WTC11 (cell line): ENCODE measurements around the gene SUPT3H. TPM values are rescaled to one million over a fixed set of nuclear protein-coding genes. Genes with fewer than 3 reads are reported as not detected.

ENCODE experiments used
- ATAC-seq: fragments of 200-7000 bp; cut with Tn5 transposase; 2 replicates; pipeline ENCODE4 v1.10.0; 2021; ENCODE audit warnings: mild to moderate bottlenecking, moderate library complexity
- CTCF ChIA-PET: fragments of 300-600 bp; sonication (Branson Sonifier 250); formaldehyde crosslinking; loops from one replicate; lab custom pipeline; 2021; ENCODE audit warnings: antibody characterized with exemption; lab: Charles Lee
- POLR2A ChIA-PET: fragments of 350-600 bp; sonication (Branson Sonifier 250); formaldehyde crosslinking; loops from one replicate; lab custom pipeline; 2021; ENCODE audit warnings: antibody characterized with exemption; lab: Charles Lee
- DNase-seq: peaks from one replicate; pipeline ENCODE4 v3.0.0; 2021; ENCODE audit warnings: low spot score
- H3K27ac Mint-ChIP-seq: 2 replicates; pipeline ENCODE4 v1.8.0; 2021; ENCODE audit warnings: mixed read lengths
- H3K27me3 Mint-ChIP-seq: 2 replicates; pipeline ENCODE4 v1.8.0; 2021; ENCODE audit warnings: low read depth, mild to moderate bottlenecking, moderate library complexity, mixed read lengths
- H3K36me3 Mint-ChIP-seq: 2 replicates; pipeline ENCODE4 v1.8.0; 2021; ENCODE audit warnings: mixed read lengths
- H3K4me1 Mint-ChIP-seq: 2 replicates; pipeline ENCODE4 v1.8.0; 2022; ENCODE audit warnings: mixed read lengths
- H3K4me3 Mint-ChIP-seq: 2 replicates; pipeline ENCODE4 v1.8.0; 2021; ENCODE audit warnings: mild to moderate bottlenecking, moderate library complexity, mixed read lengths
- H3K9me3 Mint-ChIP-seq: 2 replicates; pipeline ENCODE4 v1.8.0; 2021; ENCODE audit warnings: mixed read lengths
- AR ChIP-seq: fragments of 250-450 bp; sonication (Bioruptor Pico); IDR thresholded peaks from 2 replicates; pipeline ENCODE4 v1.9.0; 2021; ENCODE audit warnings: mild to moderate bottlenecking
- CDX4 ChIP-seq: fragments of 250-450 bp; sonication (Bioruptor Pico); IDR thresholded peaks from 2 replicates; pipeline ENCODE4 v1.9.0; 2021; ENCODE audit warnings: moderate library complexity, mild to moderate bottlenecking, inconsistent platforms, borderline replicate concordance
- CREB1 ChIP-seq: sonication (generic); formaldehyde crosslinking; IDR thresholded peaks from 2 replicates; pipeline ENCODE4 v1.8.0; 2023; ENCODE audit warnings: mild to moderate bottlenecking, missing genetic modification reagents
- CREM ChIP-seq: sonication (generic); formaldehyde crosslinking; IDR thresholded peaks from 2 replicates; pipeline ENCODE4 v1.8.1; 2022; ENCODE audit warnings: mild to moderate bottlenecking, missing genetic modification reagents, moderate library complexity
- JAZF1 ChIP-seq: fragments of 250-450 bp; sonication (Bioruptor Pico); IDR thresholded peaks from 2 replicates; pipeline ENCODE4 v1.9.0; 2021; ENCODE audit warnings: moderate library complexity, mild to moderate bottlenecking, inconsistent platforms
- NFATC4 ChIP-seq: fragments of 250-450 bp; sonication (Bioruptor Pico); IDR thresholded peaks from 2 replicates; pipeline ENCODE4 v1.9.0; 2021; ENCODE audit warnings: mild to moderate bottlenecking
- NR3C1 ChIP-seq: sonication (generic); formaldehyde crosslinking; conservative IDR thresholded peaks from 2 replicates; pipeline ENCODE4 v1.8.1; 2023; ENCODE audit warnings: low read depth, mild to moderate bottlenecking, missing genetic modification reagents
- OVOL2 ChIP-seq: fragments of 250-450 bp; sonication (Bioruptor Pico); IDR thresholded peaks from 2 replicates; pipeline ENCODE4 v1.9.0; 2021; ENCODE audit warnings: mild to moderate bottlenecking, borderline replicate concordance
- PRRX2 ChIP-seq: fragments of 250-450 bp; sonication (Bioruptor Pico); IDR thresholded peaks from 2 replicates; pipeline ENCODE4 v1.8.0; 2021; ENCODE audit warnings: mild to moderate bottlenecking
- SMAD4 ChIP-seq: sonication (generic); formaldehyde crosslinking; IDR thresholded peaks from 2 replicates; pipeline ENCODE4 v1.8.0; 2022; ENCODE audit warnings: mild to moderate bottlenecking, missing genetic modification reagents
- TCF7 ChIP-seq: sonication (generic); formaldehyde crosslinking; IDR thresholded peaks from 2 replicates; pipeline ENCODE4 v1.8.0; 2022; ENCODE audit warnings: mild to moderate bottlenecking, low read depth, missing genetic modification reagents, moderate library complexity
- TP53 ChIP-seq: sonication (generic); formaldehyde crosslinking; IDR thresholded peaks from 2 replicates; pipeline ENCODE4 v1.8.1; 2023; ENCODE audit warnings: mild to moderate bottlenecking, missing genetic modification reagents
- ZMAT4 ChIP-seq: fragments of 250-450 bp; sonication (Bioruptor Pico); IDR thresholded peaks from 2 replicates; pipeline ENCODE4 v1.9.0; 2021; ENCODE audit warnings: mild to moderate bottlenecking
- ZNF232 ChIP-seq: sonication (generic); formaldehyde crosslinking; IDR thresholded peaks from 2 replicates; pipeline ENCODE4 v1.8.0; 2022; ENCODE audit warnings: mild to moderate bottlenecking, missing genetic modification reagents
- ZNF317 ChIP-seq: sonication (generic); formaldehyde crosslinking; IDR thresholded peaks from 2 replicates; pipeline ENCODE4 v1.8.1; 2023; ENCODE audit warnings: low read depth, mild to moderate bottlenecking, moderate library complexity, missing genetic modification reagents, borderline replicate concordance
- total RNA-seq: library from RNA; stranded (reverse); gene quantifications from 3 replicates; pipeline ENCODE4 v1.2.3, GENCODE V29; 2021
- TF ChIP-seq, protein P1 (sequence below): sonication (generic); formaldehyde crosslinking; IDR thresholded peaks from 2 replicates; pipeline ENCODE4 v1.8.1; 2022; ENCODE audit warnings: mild to moderate bottlenecking, missing genetic modification reagents, moderate library complexity, borderline replicate concordance
- TF ChIP-seq, protein P2 (sequence below): sonication (generic); formaldehyde crosslinking; IDR thresholded peaks from 2 replicates; pipeline ENCODE4 v1.8.1; 2023; ENCODE audit warnings: mild to moderate bottlenecking, missing genetic modification reagents, borderline replicate concordance
- TF ChIP-seq, protein P3 (sequence below): sonication (generic); formaldehyde crosslinking; IDR thresholded peaks from 2 replicates; pipeline ENCODE4 v1.8.0; 2022; ENCODE audit warnings: mild to moderate bottlenecking, missing genetic modification reagents

SUPT3H gene
- total RNA-seq, 1 experiment from 2014 or later, result 15.3 TPM

- Mint-ChIP-seq H3K4me1 (peaks cover 34% of the 10 kb centered on the region), H3K27ac (no peak overlapping the region), H3K4me3 (no peak overlapping the region), H3K27me3 (no peaks in the 10 kb centered on the region), H3K36me3 (no peaks in the 10 kb centered on the region), H3K9me3 (no peaks in the 10 kb centered on the region)
- ChIA-PET CTCF (interaction anchor here (1.0 kb wide), 1 partner anchor 576 kb away, joined by 4 read pairs; no protein-coding TSS in a partner anchor), POLR2A (no interaction called here)
- DNase-seq (no peak), ATAC-seq (no peak)
- TF ChIP-seq, protein P1, sequence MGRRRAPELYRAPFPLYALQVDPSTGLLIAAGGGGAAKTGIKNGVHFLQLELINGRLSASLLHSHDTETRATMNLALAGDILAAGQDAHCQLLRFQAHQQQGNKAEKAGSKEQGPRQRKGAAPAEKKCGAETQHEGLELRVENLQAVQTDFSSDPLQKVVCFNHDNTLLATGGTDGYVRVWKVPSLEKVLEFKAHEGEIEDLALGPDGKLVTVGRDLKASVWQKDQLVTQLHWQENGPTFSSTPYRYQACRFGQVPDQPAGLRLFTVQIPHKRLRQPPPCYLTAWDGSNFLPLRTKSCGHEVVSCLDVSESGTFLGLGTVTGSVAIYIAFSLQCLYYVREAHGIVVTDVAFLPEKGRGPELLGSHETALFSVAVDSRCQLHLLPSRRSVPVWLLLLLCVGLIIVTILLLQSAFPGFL, result no peak
- TF ChIP-seq SMAD4 (CRISPR knock-in tag) (no peak), TCF7 (CRISPR knock-in tag) (no peak), CREB1 (no peak), AR (CRISPR knock-in tag) (no peak), ZNF232 (CRISPR knock-in tag) (no peak), NFATC4 (CRISPR knock-in tag) (no peak), NR3C1 (CRISPR knock-in tag) (no peak), CREM (CRISPR knock-in tag) (no peak), JAZF1 (CRISPR knock-in tag) (no peak), ZNF317 (CRISPR knock-in tag) (no peak), ZMAT4 (CRISPR knock-in tag) (no peak), CDX4 (CRISPR knock-in tag) (no peak), OVOL2 (CRISPR knock-in tag) (no peak), PRRX2 (CRISPR knock-in tag) (no peak), TP53 (no peak)
- TF ChIP-seq, protein P2, sequence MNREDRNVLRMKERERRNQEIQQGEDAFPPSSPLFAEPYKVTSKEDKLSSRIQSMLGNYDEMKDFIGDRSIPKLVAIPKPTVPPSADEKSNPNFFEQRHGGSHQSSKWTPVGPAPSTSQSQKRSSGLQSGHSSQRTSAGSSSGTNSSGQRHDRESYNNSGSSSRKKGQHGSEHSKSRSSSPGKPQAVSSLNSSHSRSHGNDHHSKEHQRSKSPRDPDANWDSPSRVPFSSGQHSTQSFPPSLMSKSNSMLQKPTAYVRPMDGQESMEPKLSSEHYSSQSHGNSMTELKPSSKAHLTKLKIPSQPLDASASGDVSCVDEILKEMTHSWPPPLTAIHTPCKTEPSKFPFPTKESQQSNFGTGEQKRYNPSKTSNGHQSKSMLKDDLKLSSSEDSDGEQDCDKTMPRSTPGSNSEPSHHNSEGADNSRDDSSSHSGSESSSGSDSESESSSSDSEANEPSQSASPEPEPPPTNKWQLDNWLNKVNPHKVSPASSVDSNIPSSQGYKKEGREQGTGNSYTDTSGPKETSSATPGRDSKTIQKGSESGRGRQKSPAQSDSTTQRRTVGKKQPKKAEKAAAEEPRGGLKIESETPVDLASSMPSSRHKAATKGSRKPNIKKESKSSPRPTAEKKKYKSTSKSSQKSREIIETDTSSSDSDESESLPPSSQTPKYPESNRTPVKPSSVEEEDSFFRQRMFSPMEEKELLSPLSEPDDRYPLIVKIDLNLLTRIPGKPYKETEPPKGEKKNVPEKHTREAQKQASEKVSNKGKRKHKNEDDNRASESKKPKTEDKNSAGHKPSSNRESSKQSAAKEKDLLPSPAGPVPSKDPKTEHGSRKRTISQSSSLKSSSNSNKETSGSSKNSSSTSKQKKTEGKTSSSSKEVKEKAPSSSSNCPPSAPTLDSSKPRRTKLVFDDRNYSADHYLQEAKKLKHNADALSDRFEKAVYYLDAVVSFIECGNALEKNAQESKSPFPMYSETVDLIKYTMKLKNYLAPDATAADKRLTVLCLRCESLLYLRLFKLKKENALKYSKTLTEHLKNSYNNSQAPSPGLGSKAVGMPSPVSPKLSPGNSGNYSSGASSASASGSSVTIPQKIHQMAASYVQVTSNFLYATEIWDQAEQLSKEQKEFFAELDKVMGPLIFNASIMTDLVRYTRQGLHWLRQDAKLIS, result no peak
- TF ChIP-seq, protein P3, sequence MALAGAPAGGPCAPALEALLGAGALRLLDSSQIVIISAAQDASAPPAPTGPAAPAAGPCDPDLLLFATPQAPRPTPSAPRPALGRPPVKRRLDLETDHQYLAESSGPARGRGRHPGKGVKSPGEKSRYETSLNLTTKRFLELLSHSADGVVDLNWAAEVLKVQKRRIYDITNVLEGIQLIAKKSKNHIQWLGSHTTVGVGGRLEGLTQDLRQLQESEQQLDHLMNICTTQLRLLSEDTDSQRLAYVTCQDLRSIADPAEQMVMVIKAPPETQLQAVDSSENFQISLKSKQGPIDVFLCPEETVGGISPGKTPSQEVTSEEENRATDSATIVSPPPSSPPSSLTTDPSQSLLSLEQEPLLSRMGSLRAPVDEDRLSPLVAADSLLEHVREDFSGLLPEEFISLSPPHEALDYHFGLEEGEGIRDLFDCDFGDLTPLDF, result no peak
Observed at GRCh38 chr6:45052325-45052724, 325.4 kb downstream of the SUPT3H start.
